GM12878 (cell line): ENCODE results near the gene SLC32A1. TPM values are rescaled to one million over a fixed set of nuclear protein-coding genes. Genes with fewer than 3 reads are reported as not detected.

Source experiments
- ATAC-seq: fragments of 200-7000 bp; cut with Tn5 transposase; 3 replicates; pipeline ENCODE4 v1.9.1; 2020; ENCODE audit warnings: mild to moderate bottlenecking, moderate library complexity
- BruUV-seq: library from RNA; stranded (reverse); fragments of 400-500 nt; replicated peaks from 2 replicates; lab custom pipeline; 2021; lab: Mats Ljungman, UMichigan
- CTCF ChIA-PET: fragments of 300-600 bp; sonication (Branson Sonifier 250); formaldehyde crosslinking; extraction: SDS; loops from one replicate; lab custom pipeline; 2021; ENCODE audit warnings: inconsistent platforms; lab: Yijun Ruan, JAX
- POLR2A ChIA-PET: fragments of 350-600 bp; formaldehyde crosslinking; extraction: SDS; loops from one replicate; lab custom pipeline; 2021; ENCODE audit warnings: inconsistent platforms; lab: Charles Lee
- RAD21 ChIA-PET: fragments of 300-600 bp; sonication (Branson Sonifier 250); formaldehyde crosslinking; loops from one replicate; lab custom pipeline; 2023; ENCODE audit warnings: antibody characterized with exemption; ENCODE audit not compliant: unreplicated experiment; lab: Charles Lee
- SMC1A ChIA-PET: fragments of 300-600 bp; sonication (Branson Sonifier 250); formaldehyde crosslinking; loops from one replicate; lab custom pipeline; 2023; ENCODE audit not compliant: unreplicated experiment, uncharacterized antibody; lab: Charles Lee
- DNase-seq: peaks from one replicate; pipeline ENCODE4 v3.0.0-alpha.2; 2011; ENCODE audit warnings: low read depth, low spot score
- FAIRE-seq: peaks from 3 replicates; lab custom pipeline; 2011; peaks lifted over from hg19 to GRCh38; lab: Jason Lieb, UNC
- H2AFZ ChIP-seq: 2 replicates; pipeline ENCODE4 v1.6.0; 2011; ENCODE audit warnings: low read depth, low read length, control low read depth; ENCODE audit not compliant: control insufficient read depth
- H3K27ac ChIP-seq: 2 replicates; pipeline ENCODE4 v1.5.1; 2011; ENCODE audit warnings: control low read depth; ENCODE audit not compliant: control insufficient read depth, insufficient read depth
- H3K27me3 ChIP-seq, 2 experiments: replicated peaks in 1 of 2; 2 replicates each; pipeline versions ENCODE4 v1.6.0 to v1.6.1; 2011; ENCODE audit warnings: low read length in 1 of 2; ENCODE audit not compliant: control insufficient read depth in 2 of 2, insufficient read depth in 2 of 2
- H3K36me3 ChIP-seq, 2 experiments: 2 replicates each; pipeline ENCODE4 v1.5.1; 2011; ENCODE audit warnings: low read length in 1 of 2; ENCODE audit not compliant: control insufficient read depth in 2 of 2, insufficient read depth in 2 of 2
- H3K4me1 ChIP-seq: 2 replicates; pipeline ENCODE4 v1.6.1; 2011; ENCODE audit warnings: mild to moderate bottlenecking, low read length, moderate library complexity, mixed read lengths; ENCODE audit not compliant: control insufficient read depth, insufficient read depth
- H3K4me2 ChIP-seq: 2 replicates; pipeline ENCODE4 v1.6.0; 2011; ENCODE audit warnings: control low read depth; ENCODE audit not compliant: control insufficient read depth, insufficient read depth
- H3K4me3 ChIP-seq: fragments of 200-600 bp; sonication (generic); 2 replicates; pipeline ENCODE4 v1.5.1; 2016
- H3K79me2 ChIP-seq: 2 replicates; pipeline ENCODE4 v1.6.0; 2011; ENCODE audit warnings: low read length; ENCODE audit not compliant: control insufficient read depth, insufficient read depth
- H3K9ac ChIP-seq: 2 replicates; pipeline ENCODE4 v1.8.0; 2011; ENCODE audit warnings: low read length, control low read depth, mixed read lengths; ENCODE audit not compliant: control insufficient read depth, insufficient read depth
- H3K9me3 ChIP-seq: replicated peaks from 3 replicates; pipeline ENCODE4 v1.5.1; 2011; ENCODE audit warnings: mild to moderate bottlenecking, low read length; ENCODE audit not compliant: control insufficient read depth, insufficient read depth
- H4K20me1 ChIP-seq: 2 replicates; pipeline ENCODE4 v1.6.0; 2011; ENCODE audit not compliant: control insufficient read depth, insufficient read depth
- BCLAF1 ChIP-seq: fragments of 450-650 bp; IDR thresholded peaks from 2 replicates; pipeline ENCODE4 v1.6.1; 2017; ENCODE audit warnings: antibody characterized with exemption, mild to moderate bottlenecking, moderate library complexity
- BRCA1 ChIP-seq: IDR thresholded peaks from 2 replicates; pipeline ENCODE4 v1.6.1; 2011; ENCODE audit warnings: low read depth, low read length, improper control_type of control experiment
- EZH2 ChIP-seq: IDR thresholded peaks from 2 replicates; pipeline ENCODE4 v1.6.1; 2012; ENCODE audit warnings: low read depth, mild to moderate bottlenecking, control low read depth, inconsistent platforms, low read length, borderline replicate concordance; ENCODE audit not compliant: control insufficient read depth
- HDGF ChIP-seq: fragments of 450-650 bp; IDR thresholded peaks from 2 replicates; pipeline ENCODE4 v1.6.1; 2016; ENCODE audit warnings: antibody characterized with exemption
- HSF1 ChIP-seq: fragments of 150-350 bp; IDR thresholded peaks from 2 replicates; pipeline ENCODE4 v1.6.1; 2014; ENCODE audit warnings: mild to moderate bottlenecking, low read depth, low read length
- IRF4 ChIP-seq: IDR thresholded peaks from 2 replicates; pipeline ENCODE4 v1.6.1; 2011; ENCODE audit warnings: low read depth, low read length
- KDM1A ChIP-seq: fragments of 200-600 bp; sonication (generic); IDR thresholded peaks from 2 replicates; pipeline ENCODE4 v1.6.1; 2016; ENCODE audit warnings: borderline replicate concordance
- KLF5 ChIP-seq: fragments of 450-650 bp; IDR thresholded peaks from 2 replicates; pipeline ENCODE4 v1.6.1; 2014; ENCODE audit warnings: mild to moderate bottlenecking; ENCODE audit not compliant: partially characterized antibody
- NFXL1 ChIP-seq: fragments of 450-650 bp; IDR thresholded peaks from 2 replicates; pipeline ENCODE4 v1.6.1; 2017; ENCODE audit warnings: antibody characterized with exemption, mild to moderate bottlenecking, borderline replicate concordance
- NFYA ChIP-seq: IDR thresholded peaks from 2 replicates; pipeline ENCODE4 v1.6.1; 2011; ENCODE audit warnings: low read depth, mild to moderate bottlenecking, low read length, improper control_type of control experiment, borderline replicate concordance
- NR2C1 ChIP-seq: fragments of 450-650 bp; IDR thresholded peaks from 2 replicates; pipeline ENCODE4 v1.6.1; 2017; ENCODE audit warnings: antibody characterized with exemption, mild to moderate bottlenecking, moderate library complexity
- PBX3 ChIP-seq: IDR thresholded peaks from 2 replicates; pipeline ENCODE4 v1.6.1; 2011; ENCODE audit warnings: mild to moderate bottlenecking, low read depth, low read length, moderate library complexity; ENCODE audit not compliant: insufficient replicate concordance
- POLR2A ChIP-seq: IDR thresholded peaks from 2 replicates; pipeline ENCODE4 v1.6.1; 2011; ENCODE audit warnings: low read depth, mild to moderate bottlenecking, low read length
- SKIL ChIP-seq: fragments of 450-650 bp; IDR thresholded peaks from 2 replicates; pipeline ENCODE4 v1.6.1; 2017; ENCODE audit warnings: mild to moderate bottlenecking, low read depth, inconsistent platforms; ENCODE audit not compliant: poor library complexity, severe bottlenecking
- ZNF384 ChIP-seq: IDR thresholded peaks from 2 replicates; pipeline ENCODE4 v1.6.1; 2012; ENCODE audit warnings: low read depth, mild to moderate bottlenecking, low read length, improper control_type of control experiment, borderline replicate concordance
- ZZZ3 ChIP-seq: IDR thresholded peaks from 2 replicates; pipeline ENCODE4 v1.6.1; 2011; ENCODE audit warnings: low read depth; ENCODE audit not compliant: control insufficient read depth, insufficient read length
- WGBS: methylation state at CpG from one replicate; pipeline ENCODE4 v1.1.6; 2016; ENCODE audit warnings: low lambda C conversion rate; ENCODE audit not compliant: insufficient replicate concordance, insufficient coverage; ENCODE audit errors: missing lambda C conversion rate; 5-methylcytosine and 5-hydroxymethylcytosine counted together
- in situ Hi-C: fragments of 300-500 bp; cut with MboI; formaldehyde crosslinking; loops from 9 replicates; pipeline ENCODE4 v1.14.3; 2018; ENCODE audit warnings: mixed read lengths
- intact Hi-C: fragments of 100-400 bp; cut with micrococcal nuclease; formaldehyde crosslinking; loops from one replicate; pipeline ENCODE4 v1.14.2; 2022; ENCODE audit not compliant: unreplicated experiment
- polyA plus RNA-seq, 11 experiments: library from polyadenylated mRNA; depleted of rRNA in 4 of 11; unstranded in 6 of 11; stranded (reverse) in 5 of 11; fragments of >200 nt; fragmentation: Nextera tagmentation in 4 of 11; fragmentation: Illumina TruSeq in 1 of 11; extraction: Ambion mirVana in 4 of 11; extraction: Trizol in 1 of 11; gene quantifications; 1 replicate in 1 of 11; 2 replicates in 10 of 11; pipeline versions ENCODE4 v1.2.1 to v1.2.3, GENCODE V29; 2011 to 2016; ENCODE audit warnings: inconsistent platforms in 2 of 11, missing spikeins in 2 of 11, low read depth in 1 of 11
- total RNA-seq, 4 experiments: library from RNA; depleted of rRNA in 3 of 4; stranded (reverse); fragments of >200 nt in 3 of 4; fragmentation: Illumina TruSeq in 1 of 4; extraction: Trizol in 1 of 4; gene quantifications; 2 replicates each; pipeline versions ENCODE4 v1.2.1 to v1.2.3, GENCODE V29; 2013 to 2021

SLC32A1 gene
- total and polyA plus RNA-seq, 10 of the 15 experiments (the other 5 are each of a cell fraction or from before 2014, with no cell fraction given) = not detected

GRCh38 chr20:38754924-38755323, 30.6 kb downstream of the SLC32A1 start:
- ATAC-seq (no peak), FAIRE-seq (no peak), DNase-seq (no peak)
- 0 out of 2 replicates have a peak, but pooled peaks cover 3% of the 10 kb centered on the region for H4K20me1 ChIP-seq
- H3K9ac ChIP-seq = no peak overlapping the region
- no peaks in the 10 kb centered on the region for H3K79me2 ChIP-seq
- H3K9me3 ChIP-seq = no peaks in the 10 kb centered on the region
- H3K4me1 ChIP-seq = no peaks in the 10 kb centered on the region
- SMC1A ChIA-PET = interaction anchor here (1.2 to 5.7 kb wide), 3 partner anchors 137 to 267 kb away, joined by 3 to 67 read pairs (median 15); no protein-coding TSS in a partner anchor
- no peak overlapping the region for H3K4me3 ChIP-seq
- in situ Hi-C loops (no loop called here), intact Hi-C loops (loop anchor here (10.0 kb wide), 1 partner anchor 290 kb away; no protein-coding TSS in a partner anchor)
- no peak overlapping the region for H2AFZ ChIP-seq
- H3K27me3 ChIP-seq = no peaks in the 10 kb centered on the region
- BruUV-seq = no TSS peak
- WGBS = 88% methylated on average over 13 of the region's 13 CpGs
- POLR2A ChIA-PET = no interaction called here
- no peak overlapping the region for H3K4me2 ChIP-seq
- peaks cover 8 to 27% of the 10 kb centered on the region in 2 experiments; a peak in 3 of 4 replicates for H3K36me3 ChIP-seq
- no peak overlapping the region for H3K27ac ChIP-seq
- CTCF ChIA-PET = interaction anchor here (0.8 to 11.2 kb wide), 5 partner anchors 23 to 295 kb away, joined by 3 to 138 read pairs (median 27); no protein-coding TSS in a partner anchor
- TF ChIP-seq ZNF384 (no peak), NFYA (no peak), KDM1A (no peak), POLR2A (no peak), NR2C1 (no peak), KLF5 (no peak), BRCA1 (no peak), BCLAF1 (no peak), EZH2 (no peak), HDGF (no peak), NFXL1 (no peak), ZZZ3 (no peak), IRF4 (no peak), SKIL (no peak), PBX3 (no peak), HSF1 (no peak)
- RAD21 ChIA-PET = interaction anchor here (7.7 kb wide), 1 partner anchor 138 kb away, joined by 84 read pairs; no protein-coding TSS in a partner anchor
